Measurements from ENCODE around the gene ULK2. TPM values are rescaled to one million over a fixed set of nuclear protein-coding genes. Genes with fewer than 3 reads are reported as not detected.

ULK2 gene
- total and polyA plus RNA-seq, 2 experiments from 2014 or later = 6.8 to 19.2 TPM

DNA sequence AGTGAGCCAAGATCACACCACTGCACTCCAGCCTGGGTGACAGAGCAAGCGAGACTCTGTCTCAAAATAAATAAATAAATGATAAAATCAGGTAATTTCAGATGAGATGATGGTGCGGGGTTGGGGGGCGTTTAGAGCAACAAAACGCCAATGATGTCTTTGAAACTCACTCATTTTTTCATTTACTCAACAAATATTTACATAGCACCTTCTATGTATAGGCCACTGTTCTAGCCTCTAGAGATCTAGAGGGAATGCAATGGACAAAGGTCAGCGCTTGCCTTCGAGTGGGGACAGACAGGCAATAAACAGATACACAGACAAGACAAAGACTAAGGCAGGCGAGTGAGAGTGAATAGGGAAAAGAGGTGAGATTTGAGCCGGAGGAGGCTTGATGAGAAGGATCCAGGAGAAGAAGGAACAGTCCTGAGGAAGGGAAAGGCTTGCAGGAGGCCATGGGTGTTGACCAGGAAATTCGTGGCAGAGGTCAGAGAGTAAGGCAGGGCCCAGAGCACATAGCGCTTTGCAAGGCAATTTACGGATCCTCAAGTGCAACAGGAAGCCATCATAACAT, 133.7 kb downstream of the ULK2 start:
- Histone ChIP-seq H3K4me2 (ENCODE audit: unreplicated experiment) (no peak overlapping the region), H3F3A (ENCODE audit: insufficient read depth) (no peaks in the 10 kb centered on the region), H3K9ac (no peak overlapping the region), H3K4me1 (ENCODE audit: insufficient read depth) (no peaks in the 10 kb centered on the region), H4K20me1 (ENCODE audit: insufficient read depth) (no peaks in the 10 kb centered on the region), H3K27ac (no peak overlapping the region), H3K27me3 (replicated peaks; ENCODE audit: insufficient read depth) (peaks cover 4% of the 10 kb centered on the region), H2AFZ (no peak overlapping the region), H3K4me3 (no peak overlapping the region), H3K9me2 (ENCODE audit: insufficient read depth) (no peaks in the 10 kb centered on the region), H3K79me2 (ENCODE audit: insufficient read depth) (no peaks in the 10 kb centered on the region), H3K36me3 (ENCODE audit: low read depth) (no peaks in the 10 kb centered on the region), H3K9me3 (ENCODE audit: low read depth) (no peaks in the 10 kb centered on the region)
- in situ Hi-C loops (cut with MboI) = no loop called here
- no peak for TF ChIP-seq EZH2phosphoT487 (IDR thresholded peaks at IDR 0.05; ENCODE audit: insufficient read depth, low read depth)
- no peak for TF ChIP-seq EZH2 (IDR thresholded peaks at IDR 0.05; ENCODE audit: insufficient read depth, poor library complexity, severe bottlenecking)
- no peak for DNase-seq
- WGBS, 2 experiments (ENCODE audit: low coverage in 1 of 2, low lambda C conversion rate in 2 of 2, missing lambda C conversion rate in 2 of 2) = 69 to 80% methylated on average over 11 of the region's 11 CpGs

DNA sequence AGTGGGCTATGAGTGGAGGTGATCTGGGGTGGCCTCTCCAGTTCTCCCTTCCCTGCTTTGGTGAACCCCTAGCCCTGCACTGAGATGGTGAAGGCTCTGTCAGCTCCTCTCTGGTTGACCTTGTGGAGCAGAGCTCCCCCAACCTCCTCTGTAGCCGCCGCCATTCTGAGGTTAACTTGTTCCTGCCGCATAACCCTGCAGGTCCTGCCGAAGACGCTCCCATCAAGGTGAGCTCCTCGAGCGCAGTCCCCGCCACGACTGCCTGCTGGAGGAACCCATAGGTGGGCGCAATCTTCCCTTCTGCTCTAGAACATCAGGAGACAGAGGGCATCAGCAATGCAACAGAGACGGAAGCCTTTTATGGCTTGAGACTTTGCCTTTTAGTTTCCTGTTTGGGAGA, 136.1 kb downstream of the ULK2 start:
- Histone ChIP-seq H4K20me1 (ENCODE audit: insufficient read depth) (no peaks in the 10 kb centered on the region), H3K9me2 (ENCODE audit: insufficient read depth) (no peaks in the 10 kb centered on the region), H3K4me1 (ENCODE audit: insufficient read depth) (peaks cover 11% of the 10 kb centered on the region), H3K27ac (no peak overlapping the region), H3F3A (ENCODE audit: insufficient read depth) (peaks cover 6% of the 10 kb centered on the region; the same call in 1 of the 2 replicates), H3K9me3 (ENCODE audit: low read depth) (no peaks in the 10 kb centered on the region), H3K9ac (no peak overlapping the region), H3K36me3 (ENCODE audit: low read depth) (no peaks in the 10 kb centered on the region), H2AFZ (no peak overlapping the region), H3K27me3 (replicated peaks; ENCODE audit: insufficient read depth) (peaks cover 4% of the 10 kb centered on the region), H3K79me2 (ENCODE audit: insufficient read depth) (no peaks in the 10 kb centered on the region), H3K4me3 (no peak overlapping the region), H3K4me2 (ENCODE audit: unreplicated experiment) (no peak overlapping the region)
- no peak for TF ChIP-seq EZH2 (IDR thresholded peaks at IDR 0.05; ENCODE audit: insufficient read depth, poor library complexity, severe bottlenecking)
- no peak for TF ChIP-seq EZH2phosphoT487 (IDR thresholded peaks at IDR 0.05; ENCODE audit: insufficient read depth, low read depth)
- no peak for DNase-seq
- in situ Hi-C loops (cut with MboI) = no loop called here
- WGBS, 2 experiments (ENCODE audit: low coverage in 1 of 2, low lambda C conversion rate in 2 of 2, missing lambda C conversion rate in 2 of 2) = 87 to 91% methylated on average over 11 of the region's 11 CpGs

DNA sequence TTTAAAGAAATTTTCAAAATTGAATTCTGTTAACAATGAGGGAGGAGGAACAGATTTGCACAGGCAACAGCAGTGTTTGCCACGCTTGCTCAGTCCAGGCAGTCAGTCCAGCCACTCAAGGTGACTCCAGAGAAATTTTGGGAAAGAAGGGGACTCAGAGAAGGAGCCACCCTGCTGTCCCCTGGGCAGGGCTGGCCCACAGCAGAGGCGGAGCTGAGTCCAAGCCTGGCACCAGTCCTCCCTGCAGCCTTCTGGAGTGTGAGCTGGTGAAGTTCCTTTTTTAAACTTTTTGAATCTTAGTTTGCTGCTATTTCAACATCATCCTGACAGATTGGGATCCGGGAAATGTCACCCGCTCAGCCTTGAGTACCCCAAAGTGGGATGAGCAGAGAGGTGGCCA, 136.9 kb downstream of the ULK2 start:
- H3K4me2 ChIP-seq (ENCODE audit: unreplicated experiment) = no peak overlapping the region
- 13 to 21% methylated on average over 4 of the region's 4 CpGs for WGBS, 2 experiments (ENCODE audit: low coverage in 1 of 2, low lambda C conversion rate in 2 of 2, missing lambda C conversion rate in 2 of 2)
- H3K9me2 ChIP-seq (ENCODE audit: insufficient read depth) = no peaks in the 10 kb centered on the region

DNA sequence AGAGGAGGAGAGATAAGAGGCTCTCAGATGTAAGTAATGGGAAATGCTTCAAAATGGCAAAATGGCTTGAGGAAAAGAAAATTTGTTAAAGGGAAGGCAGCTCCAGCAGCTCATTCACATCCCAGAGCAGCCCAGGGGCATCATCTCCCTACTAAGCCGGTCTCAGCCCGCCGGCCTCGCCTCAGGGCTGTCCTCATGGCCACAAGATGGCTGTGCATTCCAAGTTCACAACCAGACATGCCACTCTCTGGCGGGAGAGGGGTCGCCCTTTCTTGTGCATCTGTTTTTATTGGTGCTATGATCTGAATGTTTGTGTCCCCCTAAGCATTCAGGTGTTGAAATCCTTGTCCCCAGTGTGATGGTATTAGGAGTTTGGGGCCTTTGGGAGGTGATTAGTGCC, 137.8 kb downstream of the ULK2 start:
- in situ Hi-C loops (cut with MboI) = no loop called here
- 89 to 94% methylated on average over 6 of the region's 6 CpGs for WGBS, 2 experiments (ENCODE audit: low coverage in 1 of 2, low lambda C conversion rate in 2 of 2, missing lambda C conversion rate in 2 of 2)
- no peak for DNase-seq

More for the DNA sequence above, 136.9 kb downstream of the ULK2 start:
- no peaks in the 10 kb centered on the region for H4K20me1 ChIP-seq (ENCODE audit: insufficient read depth)
- no peaks in the 10 kb centered on the region for H3K79me2 ChIP-seq (ENCODE audit: insufficient read depth)
- in situ Hi-C loops (cut with MboI) = no loop called here
- H3K9ac ChIP-seq = no peak overlapping the region
- peaks cover 4% of the 10 kb centered on the region for H3K27me3 ChIP-seq (replicated peaks; ENCODE audit: insufficient read depth)
- H3K36me3 ChIP-seq (ENCODE audit: low read depth) = no peaks in the 10 kb centered on the region
- no peaks in the 10 kb centered on the region for H3K9me3 ChIP-seq (ENCODE audit: low read depth)
- H3K4me1 ChIP-seq (ENCODE audit: insufficient read depth) = peaks cover 14% of the 10 kb centered on the region
- no peak overlapping the region for H3K27ac ChIP-seq
- H3K4me3 ChIP-seq = no peak overlapping the region
- no peak overlapping the region for H2AFZ ChIP-seq
- TF ChIP-seq EZH2phosphoT487 (IDR thresholded peaks at IDR 0.05; ENCODE audit: insufficient read depth, low read depth) = no peak
- no peak for TF ChIP-seq EZH2 (IDR thresholded peaks at IDR 0.05; ENCODE audit: insufficient read depth, poor library complexity, severe bottlenecking)
- peaks cover 13% of the 10 kb centered on the region; the same call in 1 of the 2 replicates for H3F3A ChIP-seq (ENCODE audit: insufficient read depth)
- no peak for DNase-seq

More for the DNA sequence above, 137.8 kb downstream of the ULK2 start:
- no peak for TF ChIP-seq EZH2 (IDR thresholded peaks at IDR 0.05; ENCODE audit: insufficient read depth, poor library complexity, severe bottlenecking)
- TF ChIP-seq EZH2phosphoT487 (IDR thresholded peaks at IDR 0.05; ENCODE audit: insufficient read depth, low read depth) = no peak
- no peaks in the 10 kb centered on the region for H4K20me1 ChIP-seq (ENCODE audit: insufficient read depth)
- no peaks in the 10 kb centered on the region for H3K9me2 ChIP-seq (ENCODE audit: insufficient read depth)
- no peak overlapping the region for H3K27ac ChIP-seq
- no peak overlapping the region for H3K9ac ChIP-seq
- H3K27me3 ChIP-seq (replicated peaks; ENCODE audit: insufficient read depth) = peaks cover 4% of the 10 kb centered on the region
- H3F3A ChIP-seq (ENCODE audit: insufficient read depth) = peaks cover 16% of the 10 kb centered on the region; the same call in 1 of the 2 replicates
- H2AFZ ChIP-seq = no peak overlapping the region
- H3K79me2 ChIP-seq (ENCODE audit: insufficient read depth) = no peaks in the 10 kb centered on the region
- no peaks in the 10 kb centered on the region for H3K36me3 ChIP-seq (ENCODE audit: low read depth)
- no peaks in the 10 kb centered on the region for H3K9me3 ChIP-seq (ENCODE audit: low read depth)
- H3K4me1 ChIP-seq (ENCODE audit: insufficient read depth) = peaks cover 14% of the 10 kb centered on the region
- H3K4me2 ChIP-seq (ENCODE audit: unreplicated experiment) = no peak overlapping the region
- no peak overlapping the region for H3K4me3 ChIP-seq
